Measurements from ENCODE around the gene ZDHHC12.
"Not testable (repeated sequence)": the region's sequence is repeated elsewhere in the genome, so short reads cannot be mapped to it uniquely, and the experiment has no call there.

The ZDHHC12 gene

DNA sequence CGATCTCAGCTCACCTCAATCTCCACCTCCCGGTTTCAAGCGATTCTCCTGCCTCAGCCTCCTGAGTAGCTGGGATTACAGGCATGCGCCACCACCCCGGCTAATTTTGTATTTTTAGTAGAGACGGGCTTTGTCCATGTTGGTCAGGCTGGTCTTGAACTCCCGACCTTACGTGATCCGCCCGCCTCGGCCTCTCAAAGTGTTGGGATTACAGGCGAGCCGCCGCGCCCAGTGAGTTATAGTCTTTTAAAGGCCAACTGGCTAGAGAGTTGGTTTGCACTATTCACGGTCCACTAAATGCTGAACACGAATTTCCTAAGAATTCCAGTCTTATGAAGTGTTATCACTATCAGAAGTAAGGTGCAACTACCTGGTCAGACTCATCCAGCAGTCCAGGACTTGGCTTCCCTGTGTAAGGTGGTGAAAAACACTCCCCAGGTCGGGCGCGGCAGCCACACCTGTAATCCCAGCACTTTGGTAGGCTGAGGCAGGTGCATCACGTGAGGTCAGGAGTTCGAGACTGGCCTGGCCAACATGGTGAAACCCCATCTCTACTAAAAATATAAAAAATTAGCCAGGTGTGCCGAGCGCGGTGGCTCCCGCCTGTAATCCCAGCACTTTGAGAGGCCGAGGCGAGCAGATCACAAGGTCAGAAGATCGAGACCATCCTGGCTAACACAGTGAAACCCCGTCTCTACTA lies 24.7 kb downstream of the ZDHHC12 start:
- no CpG with 5 or more reads among the region's 30 CpGs for WGBS (ENCODE audit: insufficient coverage, insufficient read length)

DNA sequence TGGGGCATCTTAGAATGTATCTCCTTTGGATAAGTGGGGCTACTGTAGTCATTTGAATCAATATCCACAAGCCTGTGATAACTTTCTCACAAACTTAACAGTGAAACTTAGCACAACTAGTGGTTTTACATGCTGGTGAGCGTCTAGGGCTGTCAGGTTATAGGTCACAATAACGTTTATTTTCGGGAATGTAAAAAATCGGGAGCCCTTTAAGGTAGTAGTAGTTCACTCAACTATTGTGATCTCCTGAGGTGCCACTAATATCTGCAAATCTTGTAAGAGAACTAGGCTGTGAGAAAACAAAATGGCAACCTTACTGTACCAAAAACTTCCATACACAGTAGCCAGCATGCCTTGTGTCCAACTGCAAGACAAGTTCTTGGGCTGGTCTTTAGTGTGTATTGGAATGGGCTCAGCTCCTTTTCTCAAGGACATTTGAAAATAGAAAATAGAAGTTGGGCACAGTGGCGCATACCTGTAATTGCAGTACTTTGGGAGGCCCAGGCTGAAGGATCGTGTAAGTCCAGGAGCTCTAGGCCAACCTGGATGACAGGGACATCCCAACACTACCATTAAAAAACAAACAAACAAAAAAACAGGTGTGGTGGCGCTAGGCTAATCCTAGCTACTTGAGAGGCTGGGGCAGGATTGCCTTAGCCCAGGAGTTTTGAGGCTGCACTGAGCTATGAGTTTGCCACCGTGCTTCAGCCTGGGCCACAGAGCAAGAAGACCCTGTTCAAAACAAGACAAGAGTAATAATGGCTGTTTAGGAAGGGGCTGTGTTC lies 26.8 kb downstream of the ZDHHC12 start:
- H3K4me1 ChIP-seq (ENCODE audit: control insufficient read depth, insufficient read depth, low read length): no peaks in the 10 kb centered on the region
- H3K4me3 ChIP-seq (ENCODE audit: low read length): no peak overlapping the region
- H3K27ac ChIP-seq (ENCODE audit: low read length): no peak overlapping the region
- DNase-seq (ENCODE audit: low read depth, low spot score): no peak
- H3K27me3 ChIP-seq (ENCODE audit: control insufficient read depth, insufficient read depth, low read length): no peaks in the 10 kb centered on the region
- WGBS (ENCODE audit: insufficient coverage, insufficient read length): no CpG with 5 or more reads among the region's 8 CpGs
- H3K36me3 ChIP-seq (ENCODE audit: control insufficient read depth, insufficient read depth, low read length): peaks cover 14% of the 10 kb centered on the region
- no peaks in the 10 kb centered on the region for H3K9me3 ChIP-seq (ENCODE audit: control insufficient read depth, insufficient read depth, low read length)

More for the DNA sequence above, 24.7 kb downstream of the ZDHHC12 start:
- not testable (repeated sequence) for H3K4me1 ChIP-seq (ENCODE audit: control insufficient read depth, insufficient read depth, low read length); DNase-seq (ENCODE audit: low read depth, low spot score); H3K27me3 ChIP-seq (ENCODE audit: control insufficient read depth, insufficient read depth, low read length); H3K4me3 ChIP-seq (ENCODE audit: low read length); H3K27ac ChIP-seq (ENCODE audit: low read length); H3K9me3 ChIP-seq (ENCODE audit: control insufficient read depth, insufficient read depth, low read length); H3K36me3 ChIP-seq (ENCODE audit: control insufficient read depth, insufficient read depth, low read length)

DNA sequence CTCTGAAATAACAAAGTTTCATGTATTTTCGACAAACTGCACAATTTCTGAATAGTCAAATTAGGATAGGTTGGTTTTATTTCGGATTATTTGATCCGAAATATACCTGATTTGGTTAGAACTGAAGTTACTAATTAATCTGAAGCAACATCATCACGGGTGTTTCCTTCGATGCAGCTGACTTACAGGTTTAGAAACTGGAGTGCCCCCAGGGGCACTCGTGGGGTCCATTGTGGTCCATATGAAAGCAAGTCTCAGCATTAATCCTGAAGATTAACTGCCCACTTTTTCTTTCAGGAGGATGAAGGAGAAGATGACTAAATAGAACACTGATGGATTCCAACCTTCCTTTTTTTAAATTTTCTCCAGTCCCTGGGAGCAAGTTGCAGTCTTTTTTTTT lies 29.6 kb downstream of the ZDHHC12 start:
- Histone ChIP-seq H3K27ac (ENCODE audit: low read length) (no peak overlapping the region), H3K36me3 (ENCODE audit: control insufficient read depth, insufficient read depth, low read length) (peaks cover 22% of the 10 kb centered on the region), H3K9me3 (ENCODE audit: control insufficient read depth, insufficient read depth, low read length) (no peaks in the 10 kb centered on the region), H3K4me3 (ENCODE audit: low read length) (no peak overlapping the region), H3K4me1 (ENCODE audit: control insufficient read depth, insufficient read depth, low read length) (no peaks in the 10 kb centered on the region), H3K27me3 (ENCODE audit: control insufficient read depth, insufficient read depth, low read length) (no peaks in the 10 kb centered on the region)
- no peak for DNase-seq (ENCODE audit: low read depth, low spot score)
- WGBS (ENCODE audit: insufficient coverage, insufficient read length): no CpG with 5 or more reads among the region's 6 CpGs

DNA sequence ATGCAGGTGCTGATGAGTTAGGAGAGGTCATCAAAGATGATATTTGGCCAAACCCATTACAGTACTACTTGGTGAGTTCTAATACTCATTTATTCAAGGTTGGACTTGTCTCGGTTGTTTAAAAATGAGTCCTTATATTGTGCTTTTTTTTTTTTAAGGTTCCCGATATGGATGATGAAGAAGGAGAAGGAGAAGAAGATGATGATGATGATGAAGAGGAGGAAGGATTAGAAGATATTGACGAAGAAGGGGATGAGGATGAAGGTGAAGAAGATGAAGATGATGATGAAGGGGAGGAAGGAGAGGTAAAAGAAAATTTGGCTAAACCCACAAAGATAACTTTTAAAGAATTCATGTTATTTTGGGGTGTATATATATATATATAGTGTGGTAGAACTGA lies 30.2 kb downstream of the ZDHHC12 start:
- H3K27ac ChIP-seq (ENCODE audit: low read length): not testable (repeated sequence)

DNA sequence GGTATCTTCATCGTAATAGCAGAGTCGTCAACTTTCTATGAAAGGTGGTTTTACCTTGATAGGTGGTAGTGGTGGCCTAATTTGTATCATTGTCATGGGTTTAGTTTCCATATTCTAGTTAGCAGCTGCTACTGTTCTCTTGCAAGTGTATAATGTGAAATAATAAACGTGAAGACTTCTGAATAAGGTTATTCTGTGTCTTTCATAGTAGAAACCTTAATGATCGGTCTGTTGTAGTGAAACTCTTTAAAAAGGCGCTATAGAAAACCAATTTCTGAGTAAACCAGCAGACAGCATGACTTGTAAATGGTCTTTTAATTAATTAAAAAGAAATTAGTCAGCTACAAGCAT lies 33.3 kb downstream of the ZDHHC12 start:
- no peaks in the 10 kb centered on the region for H3K27me3 ChIP-seq (ENCODE audit: control insufficient read depth, insufficient read depth, low read length)
- no CpG with 5 or more reads among the region's 5 CpGs for WGBS (ENCODE audit: insufficient coverage, insufficient read length)
- peaks cover 19% of the 10 kb centered on the region for H3K36me3 ChIP-seq (ENCODE audit: control insufficient read depth, insufficient read depth, low read length)
- DNase-seq (ENCODE audit: low read depth, low spot score): no peak
- no peak overlapping the region for H3K27ac ChIP-seq (ENCODE audit: low read length)
- 0 out of 2 replicates have a peak, but pooled peaks cover 3% of the 10 kb centered on the region for H3K4me1 ChIP-seq (ENCODE audit: control insufficient read depth, insufficient read depth, low read length)
- H3K4me3 ChIP-seq (ENCODE audit: low read length): peak overlapping the region; percentile 44
- no peaks in the 10 kb centered on the region for H3K9me3 ChIP-seq (ENCODE audit: control insufficient read depth, insufficient read depth, low read length)

More for the DNA sequence above, 30.2 kb downstream of the ZDHHC12 start:
- H3K4me3 ChIP-seq (ENCODE audit: low read length); H3K4me1 ChIP-seq (ENCODE audit: control insufficient read depth, insufficient read depth, low read length); H3K27me3 ChIP-seq (ENCODE audit: control insufficient read depth, insufficient read depth, low read length); H3K9me3 ChIP-seq (ENCODE audit: control insufficient read depth, insufficient read depth, low read length); DNase-seq (ENCODE audit: low read depth, low spot score): not testable (repeated sequence)
- WGBS (ENCODE audit: insufficient coverage, insufficient read length): 100% methylated on average over 2 of the region's 3 CpGs
- H3K36me3 ChIP-seq (ENCODE audit: control insufficient read depth, insufficient read depth, low read length): peaks cover 22% of the 10 kb centered on the region

DNA sequence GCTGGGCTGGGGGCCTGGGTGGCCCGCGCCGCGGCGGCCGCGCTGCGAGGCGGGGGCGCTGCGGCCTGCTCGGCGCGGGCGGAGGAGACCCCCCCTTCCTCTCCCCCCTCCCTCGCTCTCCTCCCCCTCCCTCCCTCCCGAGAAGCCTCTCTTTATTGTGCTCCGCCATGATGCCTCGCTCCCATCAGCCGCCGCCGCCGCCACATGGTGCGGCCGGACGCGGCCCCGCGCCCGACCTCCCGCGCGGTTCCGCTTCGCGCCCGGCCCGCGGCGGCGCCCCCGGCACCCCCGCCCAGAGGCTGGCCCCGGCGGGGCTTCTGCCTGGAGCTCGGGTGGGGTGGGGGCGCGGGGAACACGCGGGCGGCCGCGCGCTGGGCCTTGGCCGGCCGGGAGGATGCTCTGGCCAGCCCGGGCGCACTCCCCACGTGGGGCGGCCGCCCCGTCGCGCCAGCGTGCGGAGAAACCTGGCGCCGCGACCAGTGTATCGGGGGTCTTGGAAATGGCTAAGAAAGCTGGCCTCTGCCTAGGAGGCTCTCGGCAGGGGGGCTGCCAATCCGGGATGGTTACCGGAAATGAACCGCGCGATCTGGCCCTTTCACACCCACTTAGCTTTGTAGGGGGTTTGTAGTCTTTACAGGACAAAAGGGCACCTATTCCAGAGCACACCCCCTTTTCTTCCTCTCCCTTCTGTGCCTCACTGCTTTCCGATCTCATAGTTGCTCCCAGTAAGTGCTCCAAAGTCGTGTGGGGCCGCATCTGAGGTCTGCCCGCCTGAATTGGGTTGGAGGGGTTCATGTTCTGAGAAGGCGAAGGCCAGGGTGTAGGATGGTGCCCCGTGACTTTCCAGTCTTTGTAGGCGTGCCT lies 33.9 kb downstream of the ZDHHC12 start:
- DNase-seq (ENCODE audit: low read depth, low spot score): no peak
- Histone ChIP-seq H3K4me1 (ENCODE audit: control insufficient read depth, insufficient read depth, low read length) (0 out of 2 replicates have a peak, but pooled peaks cover 4% of the 10 kb centered on the region), H3K27me3 (ENCODE audit: control insufficient read depth, insufficient read depth, low read length) (no peaks in the 10 kb centered on the region), H3K36me3 (ENCODE audit: control insufficient read depth, insufficient read depth, low read length) (peaks cover 19% of the 10 kb centered on the region), H3K4me3 (ENCODE audit: low read length) (peak overlapping the region; percentile 44), H3K27ac (ENCODE audit: low read length) (no peak overlapping the region), H3K9me3 (ENCODE audit: control insufficient read depth, insufficient read depth, low read length) (no peaks in the 10 kb centered on the region)
- WGBS (ENCODE audit: insufficient coverage, insufficient read length): no CpG with 5 or more reads among the region's 83 CpGs

DNA sequence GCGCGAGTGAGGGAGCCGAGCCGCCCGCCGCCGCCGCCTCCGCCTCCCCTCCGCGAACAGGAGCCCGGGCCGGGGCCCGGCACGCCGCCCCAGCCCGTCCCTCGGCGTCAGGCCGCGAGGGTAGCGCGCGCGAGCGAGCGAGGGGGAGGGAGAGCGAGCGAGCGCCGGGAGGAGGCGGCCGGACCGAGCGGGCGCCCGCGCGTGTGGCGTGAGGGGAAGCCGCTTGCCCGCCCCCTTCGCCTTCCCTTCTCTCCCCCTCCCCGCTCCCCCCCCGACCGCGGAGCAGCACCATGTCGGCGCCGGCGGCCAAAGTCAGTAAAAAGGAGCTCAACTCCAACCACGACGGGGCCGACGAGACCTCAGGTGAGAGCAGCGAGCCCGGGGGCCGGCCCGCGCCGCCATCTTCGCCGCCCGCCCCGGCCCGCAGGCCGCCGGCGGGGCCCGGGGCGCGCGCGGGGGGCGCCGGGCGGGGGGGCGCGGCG lies 34.6 kb downstream of the ZDHHC12 start:
- peak overlapping the region; percentile 44 for H3K4me3 ChIP-seq (ENCODE audit: low read length)
- DNase-seq (ENCODE audit: low read depth, low spot score): no peak
- H3K9me3 ChIP-seq (ENCODE audit: control insufficient read depth, insufficient read depth, low read length): no peaks in the 10 kb centered on the region
- WGBS (ENCODE audit: insufficient coverage, insufficient read length): no CpG with 5 or more reads among the region's 80 CpGs
- 0 out of 2 replicates have a peak, but pooled peaks cover 4% of the 10 kb centered on the region for H3K4me1 ChIP-seq (ENCODE audit: control insufficient read depth, insufficient read depth, low read length)
- no peak overlapping the region for H3K27ac ChIP-seq (ENCODE audit: low read length)
- H3K36me3 ChIP-seq (ENCODE audit: control insufficient read depth, insufficient read depth, low read length): peaks cover 20% of the 10 kb centered on the region
- H3K27me3 ChIP-seq (ENCODE audit: control insufficient read depth, insufficient read depth, low read length): no peaks in the 10 kb centered on the region

DNA sequence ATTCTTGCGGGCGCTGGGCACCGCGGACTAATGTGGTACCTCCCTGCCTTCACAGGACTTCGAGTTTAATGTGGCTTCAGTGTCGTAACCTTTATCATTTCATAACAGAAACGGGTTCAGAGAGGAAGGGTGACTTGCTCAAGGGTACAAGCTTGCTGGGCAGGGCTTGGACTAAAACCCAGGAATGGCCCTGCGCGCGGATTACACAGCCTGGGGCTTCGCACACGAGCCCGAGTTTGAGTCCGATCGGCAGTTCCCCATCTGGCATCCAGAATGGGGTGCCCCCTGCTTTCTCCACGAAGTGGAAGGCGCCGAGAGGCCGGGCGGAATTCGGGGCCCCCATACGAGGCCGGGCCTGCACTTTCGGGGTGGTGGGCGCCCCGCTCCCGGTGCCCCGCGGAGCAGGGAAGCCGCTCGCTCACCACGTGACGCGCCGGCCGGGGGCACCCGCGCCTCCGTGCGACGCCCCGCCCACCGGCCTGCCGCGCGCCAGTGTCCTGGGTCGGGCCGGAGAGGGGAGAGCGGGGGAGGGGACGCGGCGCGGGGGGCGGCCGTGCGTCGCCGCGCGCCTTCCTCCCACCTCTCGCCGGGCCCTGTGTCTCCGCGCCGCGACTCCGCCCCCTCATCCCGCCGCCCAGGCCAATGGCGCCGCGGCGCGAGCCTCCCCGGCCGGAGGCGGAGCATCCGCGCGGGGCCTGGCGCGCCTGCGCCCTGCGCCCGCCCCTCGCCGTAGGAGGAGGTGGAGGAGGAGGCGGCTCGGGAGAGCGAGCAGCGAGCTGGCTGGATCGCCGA lies 35.2 kb downstream of the ZDHHC12 start, which contains the start of gene SET:
TSS of gene SET (plus strand) at position 722 of the 792 bp plus-strand sequence. CDS start 361 bp downstream, outside the sequence.
- no peaks in the 10 kb centered on the region for H3K9me3 ChIP-seq (ENCODE audit: control insufficient read depth, insufficient read depth, low read length)
- peak within 1 kb of the TSS; percentile 44 for H3K4me3 ChIP-seq (ENCODE audit: low read length)
- H3K36me3 ChIP-seq (ENCODE audit: control insufficient read depth, insufficient read depth, low read length): peaks cover 17% of the 10 kb centered on the region
- peak within 1 kb of the TSS; percentile 8 for H3K27ac ChIP-seq (ENCODE audit: low read length)
- H3K4me1 ChIP-seq (ENCODE audit: control insufficient read depth, insufficient read depth, low read length): 0 out of 2 replicates have a peak, but pooled peaks cover 4% of the 10 kb centered on the region
- DNase-seq (ENCODE audit: low read depth, low spot score): peak; percentile 71
- WGBS (ENCODE audit: insufficient coverage, insufficient read length): no CpG with 5 or more reads among the region's 93 CpGs
- H3K27me3 ChIP-seq (ENCODE audit: control insufficient read depth, insufficient read depth, low read length): no peaks in the 10 kb centered on the region

DNA sequence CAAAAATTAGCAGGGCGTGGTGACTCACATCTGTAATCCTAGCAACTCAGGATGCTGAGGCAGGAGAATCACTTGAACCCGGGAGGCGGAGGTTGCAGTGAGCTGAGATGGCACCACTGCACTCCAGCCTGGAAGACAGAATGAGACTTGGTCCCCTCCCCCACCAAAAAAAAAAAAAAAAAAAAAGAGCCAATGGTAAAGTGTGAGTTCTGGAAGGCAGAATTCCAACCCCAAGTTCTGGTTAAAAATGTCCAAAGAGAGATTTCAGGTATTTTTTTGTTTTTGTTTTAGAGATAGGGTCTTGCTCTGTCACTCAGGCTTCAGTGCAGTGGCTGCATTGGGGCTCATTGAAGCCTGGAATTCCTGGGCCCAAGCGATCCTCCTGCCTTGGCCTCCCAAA lies 36.5 kb downstream of the ZDHHC12 start:
- no peak overlapping the region for H3K4me3 ChIP-seq (ENCODE audit: low read length)
- H3K9me3 ChIP-seq (ENCODE audit: control insufficient read depth, insufficient read depth, low read length): no peaks in the 10 kb centered on the region
- H3K27me3 ChIP-seq (ENCODE audit: control insufficient read depth, insufficient read depth, low read length): no peaks in the 10 kb centered on the region
- DNase-seq (ENCODE audit: low read depth, low spot score): no peak
- no CpG with 5 or more reads among the region's 4 CpGs for WGBS (ENCODE audit: insufficient coverage, insufficient read length)
- H3K27ac ChIP-seq (ENCODE audit: low read length): no peak overlapping the region
- H3K4me1 ChIP-seq (ENCODE audit: control insufficient read depth, insufficient read depth, low read length): 0 out of 2 replicates have a peak, but pooled peaks cover 4% of the 10 kb centered on the region
- peaks cover 13% of the 10 kb centered on the region for H3K36me3 ChIP-seq (ENCODE audit: control insufficient read depth, insufficient read depth, low read length)
